ENCODE measurements around the gene SPARC.

GRCh38 chr5:151619812-151620460 lies 66.8 kb downstream of the SPARC start:
- no peak for TF ChIP-seq CTCF (IDR thresholded peaks at IDR 0.05)
- TF ChIP-seq POLR2A (IDR thresholded peaks at IDR 0.05): no peak
- no peak for TF ChIP-seq POLR2AphosphoS5 (IDR thresholded peaks at IDR 0.05; ENCODE audit: insufficient read depth in 1 of 2, low read depth in 1 of 2)
